ENCODE data around the gene VSIG8.

Gene VSIG8

GRCh38 chr1:159855709-159856108 is 6.7 kb downstream of the VSIG8 start:
- no peak for DNase-seq

GRCh38 chr1:159854693-159855192 is 7.7 kb downstream of the VSIG8 start:
- DNase-seq = peak; percentile 39 to 61 (median 46)

GRCh38 chr1:159854116-159854692 is 8.3 kb downstream of the VSIG8 start:
- peak in 2 of 4 experiments; percentile 2 to 6 for DNase-seq

GRCh38 chr1:159853417-159854115 is 8.9 kb downstream of the VSIG8 start:
- DNase-seq = no peak

GRCh38 chr1:159851407-159851806 is 11.1 kb downstream of the VSIG8 start:
- no peak for DNase-seq

- no peak for DNase-seq
Observed at GRCh38 chr1:159849626-159850366, 12.7 kb downstream of the VSIG8 start.

- DNase-seq = no peak
Observed at GRCh38 chr1:159848326-159848725, 14.1 kb downstream of the VSIG8 start.

GRCh38 chr1:159847231-159847630 is 15.2 kb downstream of the VSIG8 start:
- no peak for DNase-seq

- no peak for DNase-seq
Observed at GRCh38 chr1:159845751-159846629, 16.5 kb downstream of the VSIG8 start.

- DNase-seq = no peak
Observed at GRCh38 chr1:159843459-159843858, 19.0 kb downstream of the VSIG8 start.

GRCh38 chr1:159841749-159842148 is 20.7 kb downstream of the VSIG8 start:
- no peak for DNase-seq

- no peak for DNase-seq
Observed at GRCh38 chr1:159839116-159839849, 23.2 kb downstream of the VSIG8 start.

GRCh38 chr1:159838715-159839114 is 23.7 kb downstream of the VSIG8 start:
- no peak for DNase-seq

- no peak for DNase-seq
Observed at GRCh38 chr1:159835862-159836525, 26.5 kb downstream of the VSIG8 start.

- no peak for DNase-seq
Observed at GRCh38 chr1:159835356-159835755, 27.1 kb downstream of the VSIG8 start.

- no peak for DNase-seq
Observed at GRCh38 chr1:159832309-159832708, 30.1 kb downstream of the VSIG8 start.

- DNase-seq = no peak
Observed at GRCh38 chr1:159831412-159832141, 30.9 kb downstream of the VSIG8 start.

GRCh38 chr1:159830722-159831121 is 31.7 kb downstream of the VSIG8 start:
- DNase-seq = no peak

- DNase-seq = no peak
Observed at GRCh38 chr1:159829822-159830465, 32.5 kb downstream of the VSIG8 start.

- DNase-seq = no peak
Observed at GRCh38 chr1:159829273-159829634, 33.2 kb downstream of the VSIG8 start.
